HepG2 (cell line): ENCODE measurements around the gene NFATC2. TPM values are rescaled to one million over a fixed set of nuclear protein-coding genes. Genes with fewer than 3 reads are reported as not detected.

Source experiments
- BCLAF1 ChIP-seq: fragments of 450-650 bp; IDR thresholded peaks from 2 replicates; pipeline ENCODE4 v1.6.1; 2017; ENCODE audit warnings: mild to moderate bottlenecking
- DZIP1 ChIP-seq: sonication (generic); formaldehyde crosslinking; IDR thresholded peaks from 2 replicates; pipeline ENCODE4 v1.5.0; 2020; ENCODE audit warnings: mild to moderate bottlenecking, missing genetic modification reagents
- EEA1 ChIP-seq: sonication (generic); formaldehyde crosslinking; IDR thresholded peaks from 2 replicates; pipeline ENCODE4 v1.5.1; 2020; ENCODE audit warnings: mild to moderate bottlenecking, missing genetic modification reagents, borderline replicate concordance
- FOXA1 ChIP-seq, 2 experiments: fragments of 450-650 bp in 1 of 2; sonication (generic) in 1 of 2; formaldehyde crosslinking in 1 of 2; IDR thresholded peaks; 2 replicates each; pipeline versions ENCODE4 v1.4.0 to v1.6.1; 2016 to 2020; ENCODE audit warnings: missing genetic modification reagents in 1 of 2
- HNRNPLL ChIP-seq: fragments of 200-400 bp; formaldehyde crosslinking; IDR thresholded peaks from 2 replicates; pipeline ENCODE4 v1.6.1; 2017; ENCODE audit warnings: mild to moderate bottlenecking, low read depth, low read length; ENCODE audit not compliant: poor library complexity, severe bottlenecking
- MLXIP ChIP-seq: sonication (generic); formaldehyde crosslinking; IDR thresholded peaks from 2 replicates; pipeline ENCODE4 v1.9.0; 2021; ENCODE audit warnings: missing genetic modification reagents, borderline replicate concordance
- NBN ChIP-seq: fragments of 450-650 bp; conservative IDR thresholded peaks from 2 replicates; pipeline ENCODE4 v1.6.1; 2017
- PCBP2 ChIP-seq: fragments of 200-400 bp; formaldehyde crosslinking; optimal IDR thresholded peaks from 2 replicates; pipeline ENCODE3; 2018; ENCODE audit warnings: low read length, low read depth; ENCODE audit not compliant: poor library complexity, severe bottlenecking
- USF2 ChIP-seq, 2 experiments: sonication (generic) in 1 of 2; formaldehyde crosslinking in 1 of 2; IDR thresholded peaks; 2 replicates each; pipeline versions ENCODE4 v1.5.1 to v1.6.1; 2011 to 2020; ENCODE audit warnings: borderline replicate concordance in 1 of 2, low read depth in 1 of 2, low read length in 1 of 2, mild to moderate bottlenecking in 1 of 2, missing genetic modification reagents in 1 of 2, moderate library complexity in 1 of 2
- ZFP91 ChIP-seq: sonication (generic); formaldehyde crosslinking; IDR thresholded peaks from 2 replicates; pipeline ENCODE4 v1.9.0; 2022; ENCODE audit warnings: missing genetic modification reagents, mild to moderate bottlenecking, borderline replicate concordance
- ZNF121 ChIP-seq: sonication (generic); formaldehyde crosslinking; IDR thresholded peaks from 2 replicates; pipeline ENCODE4 v1.5.0; 2020; ENCODE audit warnings: mild to moderate bottlenecking, missing genetic modification reagents
- ZNF124 ChIP-seq: sonication (generic); formaldehyde crosslinking; IDR thresholded peaks from 2 replicates; pipeline ENCODE4 v1.4.0; 2020; ENCODE audit warnings: missing genetic modification reagents
- ZNF20 ChIP-seq: sonication (generic); formaldehyde crosslinking; IDR thresholded peaks from 2 replicates; pipeline ENCODE4 v1.4.0; 2020; ENCODE audit warnings: mild to moderate bottlenecking, moderate library complexity, missing genetic modification reagents
- ZNF629 ChIP-seq: sonication (generic); formaldehyde crosslinking; conservative IDR thresholded peaks from 2 replicates; pipeline ENCODE4 v1.5.0; 2020; ENCODE audit warnings: missing genetic modification reagents
- polyA plus RNA-seq, 8 experiments: library from polyadenylated mRNA; depleted of rRNA in 3 of 8; stranded (reverse) in 7 of 8; unstranded in 1 of 8; fragments of >200 nt; fragmentation: Illumina TruSeq in 4 of 8; extraction: Trizol in 4 of 8; gene quantifications; 2 replicates each; pipeline versions ENCODE4 v1.2.1 to v1.2.3, GENCODE V29; 2011 to 2016; ENCODE audit warnings: low read depth in 4 of 8, missing spikeins in 1 of 8, mixed read lengths in 1 of 8; ENCODE audit not compliant: insufficient read depth in 1 of 8
- total RNA-seq, 5 experiments: library from RNA; depleted of rRNA; stranded (reverse); fragments of >200 nt; fragmentation: Illumina TruSeq; extraction: Trizol; gene quantifications; 2 replicates each; pipeline ENCODE4 v1.2.3, GENCODE V29; 2016; ENCODE audit warnings: low read depth in 1 of 5

The NFATC2 gene
- total and polyA plus RNA-seq, 2 of the 13 experiments (the other 11 are each of a cell fraction or from before 2014, with no cell fraction given), result 1.9 to 3.3 TPM

GRCh38 chr20:51427651-51428291 is 114.7 kb downstream of the NFATC2 start (continued):
- TF ChIP-seq PCBP2 (peak; percentile 97), ZNF121 (no peak), EEA1 (CRISPR knock-in tag) (no peak; the same call in 1 of the 2 replicates), MLXIP (CRISPR knock-in tag) (no peak), ZFP91 (CRISPR knock-in tag) (peak; percentile 17; the same call in 1 of the 2 replicates), DZIP1 (CRISPR knock-in tag) (no peak), NBN (0 out of 2 replicates have a peak, but pooled peaks have one; percentile 63), HNRNPLL (no peak), ZNF629 (CRISPR knock-in tag) (no peak), FOXA1 (IDR thresholded peaks at IDR 0.05) (no peak), FOXA1 (CRISPR knock-in tag; IDR thresholded peaks at IDR 0.05) (no peak), ZNF124 (CRISPR knock-in tag) (no peak), USF2 (IDR thresholded peaks at IDR 0.05; ENCODE audit: low read depth, low read length) (no peak), USF2 (CRISPR knock-in tag; IDR thresholded peaks at IDR 0.05; ENCODE audit: borderline replicate concordance) (no peak), BCLAF1 (no peak), ZNF20 (no peak)
